ENCODE results near the gene TENT5C. TPM values are rescaled to one million over a fixed set of nuclear protein-coding genes. Genes with fewer than 3 reads are reported as not detected.

Gene TENT5C
- total and polyA plus RNA-seq, 9 of the 15 experiments (the other 6 are each of a cell fraction or from before 2014, with no cell fraction given) = 1.8 to 7.7 (median 4.0) TPM

DNA sequence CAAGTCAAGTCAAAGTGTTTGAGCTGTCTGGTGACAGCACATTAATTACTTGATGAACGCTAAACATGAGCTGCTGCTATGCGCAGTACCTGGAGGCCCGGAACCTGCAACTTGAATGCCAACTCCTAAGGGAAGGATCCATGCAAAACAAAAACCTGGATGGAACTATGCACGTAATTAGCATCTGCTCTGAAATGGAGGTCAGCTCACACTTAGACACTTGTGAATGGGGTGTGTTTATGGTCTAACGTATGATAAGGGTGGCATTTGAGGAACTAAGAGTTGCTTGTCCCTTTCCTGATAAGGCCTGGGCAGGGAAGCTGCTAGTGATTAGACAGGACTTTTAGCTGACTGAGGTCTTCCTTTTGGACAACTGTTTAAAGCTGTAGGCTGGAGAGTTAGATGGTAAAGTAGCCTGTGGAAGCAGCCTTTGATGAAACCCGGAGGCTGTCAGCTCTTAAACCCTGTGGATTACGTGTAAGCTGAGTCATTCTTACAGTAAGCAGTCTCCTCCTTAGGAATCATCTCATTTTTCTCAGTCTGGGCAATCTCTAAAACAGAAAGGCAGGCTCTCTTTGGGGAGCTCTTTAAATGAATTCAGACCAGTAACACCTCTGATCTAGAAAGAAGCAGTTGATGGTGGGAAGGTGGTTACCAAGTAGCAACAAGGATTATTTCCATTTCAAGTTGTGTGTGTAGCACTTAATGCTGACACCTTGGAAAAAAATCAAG lies 6.8 kb downstream of the TENT5C start (continued):
- TF ChIP-seq, protein P1, sequence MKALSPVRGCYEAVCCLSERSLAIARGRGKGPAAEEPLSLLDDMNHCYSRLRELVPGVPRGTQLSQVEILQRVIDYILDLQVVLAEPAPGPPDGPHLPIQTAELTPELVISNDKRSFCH (CRISPR knock-in tag; IDR thresholded peaks at IDR 0.05) = no peak
- TF ChIP-seq, protein P1 (tag; IDR thresholded peaks at IDR 0.05) = peak; percentile 81
- TF ChIP-seq MYNN (IDR thresholded peaks at IDR 0.05) (peak; percentile 99), MYNN (CRISPR knock-in tag; IDR thresholded peaks at IDR 0.05) (no peak), MBD2 (IDR thresholded peaks at IDR 0.05; ENCODE audit: borderline replicate concordance, low read depth) (peak; percentile 87), HMG20A (CRISPR knock-in tag; conservative IDR thresholded peaks at IDR 0.05) (no peak), TCF7 (IDR thresholded peaks at IDR 0.05; ENCODE audit: borderline replicate concordance) (peak; percentile 72), ETV5 (CRISPR knock-in tag; IDR thresholded peaks at IDR 0.05; ENCODE audit: low read depth) (peak; percentile 83), ZMIZ1 (IDR thresholded peaks at IDR 0.05; ENCODE audit: low read depth in 2 of 2, low read length in 2 of 2) (peak in 1 of 2 experiments; percentile 94; a peak in 2 of 4 replicates), RFX1 (IDR thresholded peaks at IDR 0.05) (no peak), FOXM1 (IDR thresholded peaks at IDR 0.05; ENCODE audit: low read depth) (peak; percentile 96), FOXM1 (CRISPR knock-in tag; IDR thresholded peaks at IDR 0.05; ENCODE audit: low read depth) (no peak), ZC3H4 (CRISPR knock-in tag; IDR thresholded peaks at IDR 0.05; ENCODE audit: borderline replicate concordance) (no peak), ARID1B (IDR thresholded peaks at IDR 0.05) (peak; percentile 99), ZNF583 (CRISPR knock-in tag; IDR thresholded peaks at IDR 0.05) (peak; percentile 50; the same call in 1 of the 2 replicates), HCFC1 (IDR thresholded peaks at IDR 0.05; ENCODE audit: low read depth, low read length) (no peak), U2AF2 (optimal IDR thresholded peaks at IDR 0.05; ENCODE audit: low read depth, low read length) (no peak), MCM7 (IDR thresholded peaks at IDR 0.05) (no peak), KAT8 (IDR thresholded peaks at IDR 0.05; ENCODE audit: low read depth) (no peak), MAZ (CRISPR knock-in tag; conservative IDR thresholded peaks at IDR 0.05 in 1 of 2, IDR thresholded peaks at IDR 0.05 in 1 of 2) (peak in 1 of 2 experiments; percentile 46; a peak in 3 of 4 replicates)
- TF ChIP-seq, protein P2, sequence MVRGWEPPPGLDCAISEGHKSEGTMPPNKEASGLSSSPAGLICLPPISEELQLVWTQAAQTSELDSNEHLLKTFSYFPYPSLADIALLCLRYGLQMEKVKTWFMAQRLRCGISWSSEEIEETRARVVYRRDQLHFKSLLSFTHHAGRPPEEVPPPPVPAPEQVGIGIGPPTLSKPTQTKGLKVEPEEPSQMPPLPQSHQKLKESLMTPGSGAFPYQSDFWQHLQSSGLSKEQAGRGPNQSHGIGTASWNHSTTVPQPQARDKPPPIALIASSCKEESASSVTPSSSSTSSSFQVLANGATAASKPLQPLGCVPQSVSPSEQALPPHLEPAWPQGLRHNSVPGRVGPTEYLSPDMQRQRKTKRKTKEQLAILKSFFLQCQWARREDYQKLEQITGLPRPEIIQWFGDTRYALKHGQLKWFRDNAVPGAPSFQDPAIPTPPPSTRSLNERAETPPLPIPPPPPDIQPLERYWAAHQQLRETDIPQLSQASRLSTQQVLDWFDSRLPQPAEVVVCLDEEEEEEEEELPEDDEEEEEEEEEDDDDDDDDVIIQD (CRISPR knock-in tag; IDR thresholded peaks at IDR 0.05) = no peak
- TF ChIP-seq, protein P3, sequence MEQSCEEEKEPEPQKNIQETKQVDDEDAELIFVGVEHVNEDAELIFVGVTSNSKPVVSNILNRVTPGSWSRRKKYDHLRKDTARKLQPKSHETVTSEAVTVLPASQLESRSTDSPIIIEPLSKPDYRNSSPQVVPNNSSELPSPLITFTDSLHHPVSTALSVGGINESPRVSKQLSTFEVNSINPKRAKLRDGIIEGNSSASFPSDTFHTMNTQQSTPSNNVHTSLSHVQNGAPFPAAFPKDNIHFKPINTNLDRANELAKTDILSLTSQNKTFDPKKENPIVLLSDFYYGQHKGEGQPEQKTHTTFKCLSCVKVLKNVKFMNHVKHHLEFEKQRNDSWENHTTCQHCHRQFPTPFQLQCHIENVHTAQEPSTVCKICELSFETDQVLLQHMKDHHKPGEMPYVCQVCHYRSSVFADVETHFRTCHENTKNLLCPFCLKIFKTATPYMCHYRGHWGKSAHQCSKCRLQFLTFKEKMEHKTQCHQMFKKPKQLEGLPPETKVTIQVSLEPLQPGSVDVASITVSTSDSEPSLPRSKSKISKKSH (CRISPR knock-in tag; IDR thresholded peaks at IDR 0.05) = no peak

All from K562 (cell line).